OCI-LY3 (cell line): Measurements from ENCODE around the gene LRRC7.

Experiments used
- H2AFZ ChIP-seq: fragments of 200-600, 300-600 bp; shearing (Covaris generic); 2 replicates; pipeline ENCODE4 v1.6.0; 2014; ENCODE audit warnings: antibody characterized with exemption, low read depth, low read length
- H3K27ac ChIP-seq: fragments of 200-600, 300-600 bp; sonication (generic); 2 replicates; pipeline ENCODE4 v1.5.1; 2014; ENCODE audit warnings: mild to moderate bottlenecking, low read length, moderate library complexity, mixed read lengths
- H3K27me3 ChIP-seq: fragments of 200-600, 300-600 bp; sonication (generic); 2 replicates; pipeline ENCODE4 v1.6.1; 2014; ENCODE audit warnings: low read depth, low read length, mixed read lengths
- H3K36me3 ChIP-seq: fragments of 200-600, 300-600 bp; sonication (generic); replicated peaks from 2 replicates; pipeline ENCODE3; 2014; ENCODE audit warnings: low read depth, low read length, mixed read lengths
- H3K4me1 ChIP-seq: fragments of 300-600, 200-600 bp; sonication (generic); 2 replicates; pipeline ENCODE4 v1.6.1; 2014; ENCODE audit warnings: low read length, mixed read lengths
- H3K4me2 ChIP-seq: fragments of 200-600, 300-600 bp; sonication (generic); 2 replicates; pipeline ENCODE4 v1.6.1; 2014; ENCODE audit warnings: low read length, mixed read lengths
- H3K4me3 ChIP-seq: fragments of 300-600, 200-600 bp; sonication (generic); 2 replicates; pipeline ENCODE4 v1.5.1; 2014; ENCODE audit warnings: antibody characterized with exemption, mild to moderate bottlenecking, low read length, moderate library complexity
- H3K79me2 ChIP-seq: fragments of 300-600, 200-600 bp; shearing (Covaris generic); 2 replicates; pipeline ENCODE4 v1.6.1; 2014; ENCODE audit warnings: mild to moderate bottlenecking, low read length, mixed read lengths
- H3K9ac ChIP-seq: fragments of 300-600, 200-600 bp; shearing (Covaris generic); 2 replicates; pipeline ENCODE4 v1.6.0; 2014; ENCODE audit warnings: mild to moderate bottlenecking, low read length, moderate library complexity
- H3K9me3 ChIP-seq: fragments of 200-600, 300-600 bp; shearing (Covaris generic); 2 replicates; pipeline ENCODE4 v1.6.1; 2014; ENCODE audit warnings: low read length, mixed read lengths; ENCODE audit not compliant: insufficient read depth
- H4K20me1 ChIP-seq: fragments of 200-600, 300-600 bp; sonication (generic); 2 replicates; pipeline ENCODE4 v1.6.1; 2016; ENCODE audit warnings: low read length, mixed read lengths; ENCODE audit not compliant: insufficient read depth
- CTCF ChIP-seq: fragments of 200-600, 300-600 bp; sonication (generic); IDR thresholded peaks from 2 replicates; pipeline ENCODE4 v1.5.1; 2014; ENCODE audit warnings: antibody characterized with exemption, low read length, low read depth
- EZH2phosphoT487 ChIP-seq: fragments of 200-600 bp; shearing (Covaris generic); IDR thresholded peaks from 2 replicates; pipeline ENCODE4 v1.6.1; 2018; ENCODE audit warnings: antibody characterized with exemption, mixed run types, low read depth

Gene LRRC7

GRCh38 chr1:69639159-69639558, 71.4 kb downstream of the LRRC7 start:
- Histone ChIP-seq H3K36me3 (no peaks in the 10 kb centered on the region), H2AFZ (no peak overlapping the region), H3K9me3 (no peaks in the 10 kb centered on the region), H4K20me1 (no peaks in the 10 kb centered on the region), H3K4me2 (no peak overlapping the region), H3K27me3 (no peaks in the 10 kb centered on the region), H3K27ac (no peak overlapping the region), H3K4me1 (no peaks in the 10 kb centered on the region), H3K4me3 (no peak overlapping the region), H3K9ac (no peak overlapping the region), H3K79me2 (no peaks in the 10 kb centered on the region)
- no peak for TF ChIP-seq CTCF
- no peak for TF ChIP-seq EZH2phosphoT487

DNA sequence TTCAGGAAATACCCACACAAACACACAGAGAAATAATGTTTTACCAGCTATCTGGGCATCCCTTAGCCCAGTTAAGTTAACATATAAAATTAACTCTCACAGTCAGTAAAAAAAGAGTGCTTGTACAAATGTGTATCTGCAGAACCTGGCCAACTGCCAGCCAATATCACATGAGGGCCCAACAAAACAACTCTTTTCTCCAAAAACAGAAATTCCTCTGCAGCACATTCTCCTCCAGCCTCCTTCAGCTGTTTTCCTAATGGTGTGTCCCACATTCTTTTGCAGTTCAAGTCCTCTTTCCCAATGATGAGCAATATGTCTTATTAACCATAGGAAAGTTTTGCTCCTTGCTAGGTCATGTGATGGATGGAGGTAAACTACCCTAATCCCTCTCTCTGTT, 75.5 kb downstream of the LRRC7 start:
- Histone ChIP-seq H4K20me1 (no peaks in the 10 kb centered on the region), H3K27ac (no peak overlapping the region), H3K4me1 (no peaks in the 10 kb centered on the region), H2AFZ (no peak overlapping the region), H3K4me2 (no peak overlapping the region), H3K9me3 (no peaks in the 10 kb centered on the region), H3K79me2 (no peaks in the 10 kb centered on the region), H3K36me3 (no peaks in the 10 kb centered on the region), H3K9ac (no peak overlapping the region), H3K4me3 (no peak overlapping the region), H3K27me3 (no peaks in the 10 kb centered on the region)
- TF ChIP-seq CTCF (no peak), EZH2phosphoT487 (no peak)

DNA sequence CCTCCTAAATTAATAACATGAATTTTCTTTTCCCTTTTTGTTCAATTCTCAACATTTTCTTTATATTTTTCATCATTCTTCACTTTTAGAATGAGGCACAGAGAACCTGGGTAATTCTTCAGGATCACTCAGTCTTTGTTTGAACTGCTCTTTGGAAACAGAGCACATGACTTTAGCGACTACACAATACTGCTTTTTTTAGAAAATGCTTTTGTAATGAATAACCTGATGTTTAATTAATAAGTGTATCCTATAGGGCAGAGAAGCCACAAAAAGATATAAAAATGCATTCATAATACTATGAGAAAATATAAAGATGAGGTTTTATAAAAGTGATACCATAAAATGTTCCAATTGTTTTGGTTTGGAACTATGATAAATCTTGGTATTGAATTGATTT, 77.8 kb downstream of the LRRC7 start:
- TF ChIP-seq CTCF: no peak
- TF ChIP-seq EZH2phosphoT487: no peak
- H2AFZ ChIP-seq: no peak overlapping the region
- no peak overlapping the region for H3K9ac ChIP-seq
- H4K20me1 ChIP-seq: no peaks in the 10 kb centered on the region
- no peak overlapping the region for H3K27ac ChIP-seq
- no peak overlapping the region for H3K4me3 ChIP-seq
- H3K4me2 ChIP-seq: no peak overlapping the region
- no peaks in the 10 kb centered on the region for H3K36me3 ChIP-seq
- no peaks in the 10 kb centered on the region for H3K79me2 ChIP-seq
- H3K4me1 ChIP-seq: no peaks in the 10 kb centered on the region
- H3K9me3 ChIP-seq: no peaks in the 10 kb centered on the region
- H3K27me3 ChIP-seq: no peaks in the 10 kb centered on the region

- Histone ChIP-seq H3K79me2 (no peaks in the 10 kb centered on the region), H3K9ac (no peak overlapping the region), H3K27me3 (no peaks in the 10 kb centered on the region), H3K4me1 (no peaks in the 10 kb centered on the region), H3K4me2 (no peak overlapping the region), H3K4me3 (no peak overlapping the region), H2AFZ (no peak overlapping the region), H3K9me3 (no peaks in the 10 kb centered on the region), H4K20me1 (no peaks in the 10 kb centered on the region), H3K27ac (no peak overlapping the region), H3K36me3 (no peaks in the 10 kb centered on the region)
- no peak for TF ChIP-seq EZH2phosphoT487
- TF ChIP-seq CTCF: no peak
These were observed 80.8 kb downstream of the LRRC7 start for GRCh38 chr1:69648486-69648885.
